Peyer's patch (tissue), 4 donors: Measurements from ENCODE around the gene SARNP. TPM values are rescaled to one million over a fixed set of nuclear protein-coding genes. Genes with fewer than 3 reads are reported as not detected.

ENCODE experiments used
- DNase-seq, 3 donors: peaks; one replicate each; pipeline ENCODE4 v3.0.0-alpha.2; 2017 to 2019
- H3K27ac ChIP-seq, 4 donors: fragments of 200-600 bp; sonication (generic); one replicate each; pipeline ENCODE4 v1.5.1; 2016 to 2019
- H3K27me3 ChIP-seq, 2 donors: fragments of 200-600 bp; sonication (generic); one replicate each; pipeline ENCODE4 v1.5.1; 2019
- H3K36me3 ChIP-seq, 3 donors: fragments of 200-600 bp; sonication (generic); one replicate each; pipeline ENCODE4 v1.5.1; 2016 to 2019
- H3K4me1 ChIP-seq, 4 donors: fragments of 200-600 bp; sonication (generic); one replicate each; pipeline ENCODE4 v1.5.1; 2016 to 2019
- H3K4me3 ChIP-seq, 4 donors: fragments of 200-600 bp; sonication (generic); 1 replicate in 3 of 4; 2 replicates in 1 of 4; pipeline ENCODE4 v1.5.1; 2016 to 2019; ENCODE audit warnings: mild to moderate bottlenecking in 1 of 4
- H3K9me3 ChIP-seq, 4 donors: fragments of 200-600 bp; sonication (generic); one replicate each; pipeline ENCODE4 v1.5.1; 2016 to 2019; ENCODE audit warnings: mild to moderate bottlenecking in 1 of 4
- CTCF ChIP-seq, 6 experiments: fragments of 450-650 bp in 4 of 6; fragments of 200-600 bp in 2 of 6; sonication (generic) in 1 of 6; IDR thresholded peaks; one replicate each; pipeline ENCODE4 v1.5.1; 2017 to 2019; ENCODE audit warnings: antibody characterized with exemption in 6 of 6, mild to moderate bottlenecking in 3 of 6, moderate library complexity in 1 of 6
- POLR2A ChIP-seq, 2 donors: fragments of 450-650 bp; IDR thresholded peaks; one replicate each; pipeline ENCODE4 v1.5.1; 2017; ENCODE audit warnings: antibody characterized with exemption in 2 of 2, mild to moderate bottlenecking in 2 of 2, moderate library complexity in 2 of 2
- total RNA-seq, 4 donors: library from RNA; depleted of rRNA; stranded (reverse); fragments of >200 nt; gene quantifications; one replicate each; pipeline ENCODE4 v1.1.0, GENCODE V29; 2016

The SARNP gene
- total RNA-seq, 4 donors from 2014 or later = 21.9 to 60.2 (median 44.9) TPM

DNA sequence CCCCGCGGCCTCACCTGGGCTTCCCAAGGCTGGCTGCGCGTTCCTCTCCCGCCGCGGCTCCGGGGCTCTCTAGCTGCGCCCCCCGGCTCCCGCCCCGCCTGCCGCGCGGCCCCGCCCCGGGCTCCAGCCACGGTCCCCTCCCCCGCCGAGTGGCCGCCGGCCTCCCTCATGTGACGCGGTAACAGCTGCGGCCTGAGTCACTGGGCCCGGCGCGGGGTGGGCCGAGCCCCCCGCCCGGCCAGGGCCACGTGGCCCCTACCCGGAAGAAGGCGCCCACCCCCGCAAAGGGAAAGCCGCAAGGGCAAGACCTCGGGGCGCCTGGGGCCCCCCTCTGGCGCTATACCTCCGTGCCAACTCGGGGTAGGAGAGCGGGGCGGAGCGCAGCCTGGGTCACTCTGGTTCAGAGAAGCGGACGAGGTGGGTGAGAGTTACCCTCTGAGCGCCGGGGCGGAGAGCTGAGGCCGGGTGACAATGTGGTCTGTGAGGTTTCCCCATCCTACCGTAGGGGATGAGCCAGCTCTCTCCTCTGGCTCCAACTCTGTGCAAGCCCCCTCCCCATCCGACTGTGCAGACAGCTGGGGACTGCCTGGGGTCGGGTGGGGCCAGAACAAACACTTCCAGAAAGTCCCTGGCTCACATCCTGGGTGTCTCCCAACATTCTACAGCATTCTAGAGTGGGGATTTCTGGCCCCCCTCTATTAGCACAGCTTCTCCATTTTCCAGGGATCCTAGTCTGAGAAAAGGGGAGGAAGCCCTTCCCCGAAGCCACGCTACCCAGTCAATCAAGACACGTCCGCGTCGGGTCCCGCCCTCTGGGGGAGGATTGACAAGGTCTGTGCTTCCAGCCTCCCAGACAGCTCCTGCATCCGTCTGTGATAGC lies 88.3 kb downstream of the SARNP start, which contains the start of gene CD63:
CD63 (minus strand) TSS at position 71 of the 880 bp plus-strand sequence. CDS start 668 bp downstream, outside the sequence.
- peak within 1 kb of the TSS; percentile 94 to 99 (median 98) for H3K27ac ChIP-seq
- peaks cover 3 to 49% (median 18%) of the 10 kb centered on the region in 4 donors for H3K4me1 ChIP-seq
- no peaks in the 10 kb centered on the region for H3K27me3 ChIP-seq
- TF ChIP-seq CTCF (IDR thresholded peaks at IDR 0.05) (no peak), POLR2A (IDR thresholded peaks at IDR 0.05) (peak; percentile 46 to 76)
- peak within 1 kb of the TSS; percentile 89 to 96 (median 94) for H3K4me3 ChIP-seq
- DNase-seq = peak; percentile 83 to 94 (median 92)
- peaks cover 0 to 28% (median 0%) of the 10 kb centered on the region in 3 donors for H3K36me3 ChIP-seq
- H3K9me3 ChIP-seq = no peaks in the 10 kb centered on the region

DNA sequence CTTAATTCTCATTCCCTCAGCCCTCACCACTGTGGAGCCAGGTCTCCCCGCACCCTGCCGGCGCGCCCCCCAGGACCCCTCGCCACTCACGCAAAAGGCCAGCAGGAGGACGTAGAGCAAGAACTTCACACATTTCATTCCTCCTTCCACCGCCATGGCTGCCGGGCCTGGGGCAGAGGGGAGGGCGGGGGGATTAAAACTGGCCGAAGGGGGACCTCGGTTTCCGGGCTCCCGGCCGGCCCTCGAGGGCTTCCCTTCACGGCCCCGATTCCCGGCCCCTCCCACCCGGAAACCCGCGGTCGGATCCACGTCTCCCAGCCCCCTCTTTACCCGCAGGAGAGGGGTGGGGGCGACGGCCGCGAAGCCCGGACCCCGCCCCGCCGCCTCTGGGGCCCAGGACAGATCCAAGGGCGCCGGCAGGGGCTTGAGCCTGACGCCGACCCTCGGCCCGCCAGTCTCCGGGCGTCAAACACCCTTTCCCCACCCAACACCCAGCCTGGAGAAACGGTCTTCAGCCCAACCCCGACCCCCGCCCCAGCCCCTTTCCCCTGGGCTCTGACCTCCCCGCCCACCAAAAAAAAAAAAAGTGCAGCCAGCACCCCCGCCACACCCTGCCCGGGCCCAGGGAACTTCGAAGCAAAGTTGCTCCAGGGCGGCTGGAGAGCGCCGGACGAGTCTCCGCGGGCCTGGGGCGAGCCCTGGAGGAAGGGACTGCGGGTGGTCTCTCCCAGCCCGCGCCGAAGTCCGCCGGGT lies 89.2 kb downstream of the SARNP start:
- H3K27ac ChIP-seq = peak overlapping the region; percentile 94 to 99 (median 98)
- H3K36me3 ChIP-seq = peaks cover 0 to 34% (median 0%) of the 10 kb centered on the region in 3 donors
- TF ChIP-seq POLR2A (IDR thresholded peaks at IDR 0.05) (no peak), CTCF (IDR thresholded peaks at IDR 0.05) (no peak)
- peaks cover 3 to 56% (median 18%) of the 10 kb centered on the region in 4 donors for H3K4me1 ChIP-seq
- H3K4me3 ChIP-seq = peak overlapping the region; percentile 89 to 96 (median 94)
- H3K27me3 ChIP-seq = no peaks in the 10 kb centered on the region
- H3K9me3 ChIP-seq = no peaks in the 10 kb centered on the region
- peak; percentile 60 to 83 (median 83) for DNase-seq

GRCh38 chr12:55727643-55728185 lies 89.8 kb downstream of the SARNP start:
- no peaks in the 10 kb centered on the region for H3K27me3 ChIP-seq
- H3K4me1 ChIP-seq = peaks cover 3 to 56% (median 18%) of the 10 kb centered on the region in 4 donors
- peak in 1 of 6 experiments; percentile 4 for TF ChIP-seq CTCF (IDR thresholded peaks at IDR 0.05)
- TF ChIP-seq POLR2A (IDR thresholded peaks at IDR 0.05) = no peak
- peak overlapping the region; percentile 94 to 99 (median 98) for H3K27ac ChIP-seq
- peak in 1 of 3 donors; percentile 70 for DNase-seq
- no peaks in the 10 kb centered on the region for H3K9me3 ChIP-seq
- peak overlapping the region; percentile 89 to 96 (median 94) for H3K4me3 ChIP-seq
- H3K36me3 ChIP-seq = peaks cover 0 to 38% (median 0%) of the 10 kb centered on the region in 3 donors

DNA sequence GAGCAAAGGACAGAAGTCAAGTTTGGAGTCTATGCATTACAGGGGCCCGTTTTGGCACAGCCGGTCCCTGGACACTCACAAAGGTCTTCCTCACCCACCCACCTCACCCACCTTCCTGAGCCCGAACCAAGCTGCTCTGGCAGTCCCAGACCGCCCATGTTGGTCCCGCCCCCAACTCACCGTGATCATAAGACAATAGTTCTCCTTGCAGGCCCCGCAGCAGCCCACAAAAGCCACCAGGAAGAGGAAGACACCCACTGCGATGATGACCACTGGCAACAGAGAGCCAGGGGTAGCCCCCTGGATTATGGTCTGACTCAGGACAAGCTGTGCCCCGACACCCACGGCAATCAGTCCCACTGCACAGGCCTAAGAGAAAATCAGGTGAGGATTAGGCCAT lies 90.6 kb downstream of the SARNP start:
- peak overlapping the region in 3 of 4 donors; percentile 89 to 95 (median 93) for H3K4me3 ChIP-seq
- H3K36me3 ChIP-seq = peaks cover 0 to 38% (median 0%) of the 10 kb centered on the region in 3 donors
- H3K4me1 ChIP-seq = peaks cover 3 to 61% (median 18%) of the 10 kb centered on the region in 4 donors
- peak in 1 of 3 donors; percentile 50 for DNase-seq
- peak overlapping the region; percentile 94 to 99 (median 98) for H3K27ac ChIP-seq
- TF ChIP-seq CTCF (IDR thresholded peaks at IDR 0.05) (no peak), POLR2A (IDR thresholded peaks at IDR 0.05) (no peak)
- no peaks in the 10 kb centered on the region for H3K27me3 ChIP-seq
- no peaks in the 10 kb centered on the region for H3K9me3 ChIP-seq

DNA sequence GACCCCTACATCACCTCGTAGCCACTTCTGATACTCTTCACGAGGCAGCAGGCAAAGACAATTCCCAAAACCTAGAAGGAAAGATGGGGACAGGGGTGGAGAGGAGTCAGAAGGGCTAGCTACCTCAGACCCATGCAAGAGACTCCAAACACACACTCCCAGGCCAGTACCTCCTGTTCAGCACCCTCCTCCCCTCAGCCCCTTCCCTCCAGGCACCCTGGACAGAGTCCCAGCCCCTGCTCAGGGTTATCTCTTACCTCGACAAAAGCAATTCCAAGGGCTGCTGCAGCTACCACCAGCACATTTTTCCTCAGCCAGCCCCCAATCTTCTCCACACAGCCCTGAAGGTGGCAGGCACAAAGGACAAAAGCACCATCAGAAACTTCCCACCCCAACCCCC lies 92.0 kb downstream of the SARNP start:
- H3K27ac ChIP-seq = no peak overlapping the region
- no peak overlapping the region for H3K4me3 ChIP-seq
- H3K36me3 ChIP-seq = peaks cover 0 to 38% (median 0%) of the 10 kb centered on the region in 3 donors
- no peak for TF ChIP-seq POLR2A (IDR thresholded peaks at IDR 0.05)
- no peak for TF ChIP-seq CTCF (IDR thresholded peaks at IDR 0.05)
- DNase-seq = no peak
- H3K4me1 ChIP-seq = peaks cover 3 to 67% (median 20%) of the 10 kb centered on the region in 4 donors
- H3K27me3 ChIP-seq = no peaks in the 10 kb centered on the region
- H3K9me3 ChIP-seq = no peaks in the 10 kb centered on the region
